ENCODE results near the gene CRACR2A. TPM values are rescaled to one million over a fixed set of nuclear protein-coding genes. Genes with fewer than 3 reads are reported as not detected.

CRACR2A gene, protein sequence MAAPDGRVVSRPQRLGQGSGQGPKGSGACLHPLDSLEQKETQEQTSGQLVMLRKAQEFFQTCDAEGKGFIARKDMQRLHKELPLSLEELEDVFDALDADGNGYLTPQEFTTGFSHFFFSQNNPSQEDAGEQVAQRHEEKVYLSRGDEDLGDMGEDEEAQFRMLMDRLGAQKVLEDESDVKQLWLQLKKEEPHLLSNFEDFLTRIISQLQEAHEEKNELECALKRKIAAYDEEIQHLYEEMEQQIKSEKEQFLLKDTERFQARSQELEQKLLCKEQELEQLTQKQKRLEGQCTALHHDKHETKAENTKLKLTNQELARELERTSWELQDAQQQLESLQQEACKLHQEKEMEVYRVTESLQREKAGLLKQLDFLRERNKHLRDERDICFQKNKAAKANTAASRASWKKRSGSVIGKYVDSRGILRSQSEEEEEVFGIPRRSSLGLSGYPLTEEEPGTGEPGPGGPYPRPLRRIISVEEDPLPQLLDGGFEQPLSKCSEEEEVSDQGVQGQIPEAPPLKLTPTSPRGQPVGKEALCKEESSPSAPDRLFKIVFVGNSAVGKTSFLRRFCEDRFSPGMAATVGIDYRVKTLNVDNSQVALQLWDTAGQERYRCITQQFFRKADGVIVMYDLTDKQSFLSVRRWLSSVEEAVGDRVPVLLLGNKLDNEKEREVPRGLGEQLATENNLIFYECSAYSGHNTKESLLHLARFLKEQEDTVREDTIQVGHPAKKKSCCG
- 10 to 100 TPM; 24.5 to 26.0 TPM for total RNA-seq

DNA sequence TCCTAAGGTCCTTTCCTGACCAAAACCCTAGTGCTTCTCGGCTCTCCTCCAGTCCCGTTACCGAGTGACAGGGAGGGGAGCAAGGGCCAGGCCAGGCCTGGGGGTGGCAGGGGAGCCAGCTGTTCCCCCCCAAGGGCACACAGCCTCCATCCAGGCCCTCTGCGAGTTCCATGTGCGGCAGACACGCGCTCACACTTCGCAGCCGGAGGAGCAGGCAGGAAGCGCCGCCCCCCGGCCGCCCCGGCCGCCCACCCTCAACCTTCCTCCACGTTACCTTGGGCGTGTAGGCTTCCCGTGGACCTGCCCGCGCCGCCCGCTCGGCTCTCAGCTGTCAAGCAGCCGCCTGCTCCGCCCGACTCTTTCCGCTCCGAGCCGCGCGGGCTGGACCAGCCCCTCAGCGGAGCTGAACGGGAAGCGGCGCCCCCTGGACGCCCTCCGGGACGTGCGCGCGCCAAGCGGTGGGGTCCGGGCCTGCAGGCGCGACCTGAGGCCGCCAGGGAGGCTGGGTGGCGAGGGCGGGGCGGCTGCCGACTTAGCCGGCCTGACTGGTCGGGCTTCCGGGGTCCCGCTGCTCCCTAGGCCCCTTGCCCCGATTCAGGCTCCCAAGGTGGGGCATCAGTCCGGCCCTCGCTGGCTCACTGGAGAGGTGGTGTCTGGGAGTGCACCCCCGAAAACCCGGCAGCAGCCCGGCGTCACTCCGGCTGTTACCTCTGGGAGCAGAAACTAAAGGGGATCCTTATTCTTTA is at the start of gene CRACR2A:
Gene CRACR2A (minus strand): TSS at position 369 of the 746 bp plus-strand sequence. CDS start 56,110 bp downstream, outside the sequence.
- Mint-ChIP-seq H3K27me3 (no peaks in the 10 kb centered on the region), H3K9me3 (no peaks in the 10 kb centered on the region), H3K36me3 (peaks cover 31% of the 10 kb centered on the region), H3K27ac (peak within 1 kb of the TSS; percentile 97), H3K4me3 (peak within 1 kb of the TSS; percentile 99), H3K4me1 (peaks cover 45% of the 10 kb centered on the region)
- DNase-seq: peak; percentile 94

DNA sequence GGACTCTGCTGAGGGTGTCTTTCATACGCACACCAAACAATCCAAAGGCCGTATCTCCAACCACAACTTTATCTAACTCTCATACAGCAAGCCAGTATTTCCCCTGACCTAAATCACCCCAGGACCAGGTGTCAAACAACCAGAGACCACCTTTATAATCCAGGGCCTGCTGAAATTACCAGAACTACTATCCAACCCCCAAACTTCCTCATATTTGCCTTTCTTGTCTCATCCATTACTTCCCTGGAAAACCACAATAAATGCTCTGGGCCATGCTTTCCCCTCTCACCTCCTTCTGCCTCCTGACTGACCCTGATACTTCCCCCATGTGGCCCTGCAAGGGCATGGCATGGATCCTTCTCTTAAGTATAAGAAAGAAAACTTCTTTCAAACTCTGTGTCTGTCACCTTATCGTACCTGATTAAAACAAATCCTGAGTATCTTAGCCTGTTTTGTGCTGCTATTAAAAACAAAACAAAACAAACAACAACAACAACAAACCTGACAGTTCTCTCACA is 44.7 kb upstream of the CRACR2A start:
- Mint-ChIP-seq H3K27me3 (no peaks in the 10 kb centered on the region), H3K9me3 (no peaks in the 10 kb centered on the region), H3K4me3 (no peak overlapping the region), H3K36me3 (no peaks in the 10 kb centered on the region), H3K27ac (no peak overlapping the region), H3K4me1 (peaks cover 6% of the 10 kb centered on the region)
- no peak for DNase-seq

DNA sequence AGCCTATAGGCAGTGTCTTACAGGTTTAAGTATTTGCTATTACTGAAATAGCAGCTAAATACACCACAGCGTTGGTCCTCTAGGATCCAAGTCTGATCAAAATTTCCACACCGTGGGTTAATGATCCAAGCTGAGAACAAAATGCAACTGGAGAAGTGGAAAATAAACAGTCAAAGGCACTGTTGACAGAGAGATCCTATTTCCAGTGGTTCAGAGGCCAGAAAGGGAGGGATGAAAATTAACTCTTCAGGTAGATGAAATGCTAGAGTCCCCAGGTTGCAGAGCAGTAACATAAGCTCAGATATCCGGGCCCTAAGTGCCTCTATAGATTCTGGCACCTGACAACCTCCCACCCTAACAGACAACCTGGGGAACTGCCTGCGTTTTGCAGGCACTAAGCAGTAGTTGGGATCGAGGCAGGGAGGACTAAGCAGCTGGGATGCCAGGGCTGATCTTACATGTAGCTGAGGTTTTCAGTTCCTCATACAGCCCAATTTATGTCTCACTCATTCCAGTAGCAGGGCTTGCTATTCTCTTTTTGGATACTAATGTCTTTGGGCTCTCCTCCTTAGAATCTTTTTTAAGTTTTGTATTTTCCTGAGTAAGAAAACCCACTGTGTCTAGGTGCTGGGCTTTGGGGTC is 42.7 kb upstream of the CRACR2A start:
- DNase-seq: no peak
- H3K27ac Mint-ChIP-seq: no peak overlapping the region
- no peak overlapping the region for H3K4me3 Mint-ChIP-seq
- no peaks in the 10 kb centered on the region for H3K9me3 Mint-ChIP-seq
- peaks cover 6% of the 10 kb centered on the region for H3K4me1 Mint-ChIP-seq
- no peaks in the 10 kb centered on the region for H3K36me3 Mint-ChIP-seq
- no peaks in the 10 kb centered on the region for H3K27me3 Mint-ChIP-seq

DNA sequence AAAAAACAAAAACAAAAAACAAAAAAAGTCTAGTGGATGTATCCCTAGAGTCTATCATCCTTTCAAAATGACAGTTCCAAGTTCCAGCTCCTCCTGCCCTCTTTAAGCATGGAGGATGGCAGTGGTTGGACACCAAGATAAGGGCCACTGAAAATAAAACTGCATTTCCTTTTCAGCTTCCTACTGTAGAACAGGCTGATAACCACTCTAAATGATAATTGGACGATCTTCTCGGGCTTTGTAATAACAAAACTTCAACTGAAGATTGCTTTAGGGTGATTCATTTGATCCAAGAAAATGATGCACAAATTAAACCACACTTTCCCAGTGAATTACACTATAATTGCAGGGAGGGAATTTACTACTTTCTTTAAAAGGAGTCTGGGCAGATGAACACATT is 42.2 kb upstream of the CRACR2A start:
- Mint-ChIP-seq H3K4me3 (no peak overlapping the region), H3K27ac (no peak overlapping the region)

DNA sequence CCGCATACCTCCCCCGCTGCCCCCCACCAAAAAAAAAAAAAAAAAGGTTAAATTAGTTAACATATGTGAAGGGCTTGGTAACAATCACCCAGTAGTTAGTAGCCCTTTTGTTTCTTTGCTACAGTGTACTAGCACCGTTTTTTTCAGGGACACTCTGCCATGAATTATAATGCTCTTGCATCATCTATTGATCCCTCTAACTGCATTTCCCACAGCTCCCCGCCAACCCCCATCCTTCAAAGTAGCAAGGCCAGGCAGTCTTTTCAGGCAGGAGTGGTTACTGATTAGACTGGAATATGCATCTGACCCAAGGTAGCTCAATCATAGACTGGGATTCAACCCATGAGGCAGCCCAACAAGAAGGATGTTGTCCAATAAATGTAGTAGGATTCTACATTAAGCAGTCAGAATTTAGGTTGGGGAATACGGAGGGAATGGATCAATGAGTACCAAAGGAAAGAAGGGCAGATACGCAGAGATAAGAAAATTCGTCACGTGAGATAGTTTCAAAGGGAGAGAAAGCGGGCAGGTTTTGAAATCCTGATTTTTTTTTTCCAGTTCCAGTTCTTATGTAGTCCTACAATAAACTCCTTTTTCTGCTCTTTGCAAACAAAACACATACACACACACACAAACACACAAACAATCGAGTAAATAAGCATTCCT is 39.8 kb upstream of the CRACR2A start:
- Mint-ChIP-seq H3K27me3 (no peaks in the 10 kb centered on the region), H3K36me3 (peaks cover 8% of the 10 kb centered on the region), H3K27ac (no peak overlapping the region), H3K9me3 (no peaks in the 10 kb centered on the region), H3K4me3 (no peak overlapping the region), H3K4me1 (peaks cover 6% of the 10 kb centered on the region)
- no peak for DNase-seq

More for the DNA sequence above, 42.2 kb upstream of the CRACR2A start:
- H3K9me3 Mint-ChIP-seq: no peaks in the 10 kb centered on the region
- H3K4me1 Mint-ChIP-seq: peaks cover 6% of the 10 kb centered on the region
- H3K27me3 Mint-ChIP-seq: no peaks in the 10 kb centered on the region
- no peak for DNase-seq
- H3K36me3 Mint-ChIP-seq: no peaks in the 10 kb centered on the region

DNA sequence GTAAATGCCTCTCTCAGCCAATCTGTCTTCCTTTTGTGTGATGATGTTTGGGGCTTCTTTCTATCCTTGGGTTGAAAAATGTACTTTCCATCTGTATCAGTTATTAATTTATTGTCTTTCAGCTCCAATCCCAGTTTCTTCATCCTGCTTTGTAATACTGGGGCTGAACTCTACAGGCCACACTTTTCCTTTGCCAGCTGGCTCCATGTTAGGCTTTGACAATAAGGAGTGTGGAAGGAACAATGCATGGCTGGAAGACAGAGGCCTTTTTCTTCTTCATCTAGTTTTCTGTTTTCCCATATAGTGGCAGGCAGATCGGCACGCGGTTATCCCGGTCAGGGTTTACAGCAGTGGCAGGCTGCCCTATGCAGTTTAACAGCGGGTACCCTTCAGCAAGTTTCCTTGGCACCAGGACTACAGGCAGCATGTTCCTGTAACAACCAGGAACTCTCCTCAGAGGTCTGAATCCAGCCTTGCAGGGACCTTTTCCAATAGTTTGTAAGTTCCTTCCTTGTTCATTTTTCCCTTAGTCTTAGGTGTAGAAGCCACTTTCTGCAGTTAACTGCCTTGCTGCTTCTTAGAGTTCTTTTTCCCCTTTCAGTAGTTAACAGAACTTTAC is 38.5 kb upstream of the CRACR2A start:
- Mint-ChIP-seq H3K36me3 (peaks cover 21% of the 10 kb centered on the region), H3K4me3 (no peak overlapping the region), H3K4me1 (peaks cover 6% of the 10 kb centered on the region), H3K9me3 (peaks cover 2% of the 10 kb centered on the region), H3K27me3 (no peaks in the 10 kb centered on the region), H3K27ac (peak overlapping the region; percentile 14)
- DNase-seq: no peak

DNA sequence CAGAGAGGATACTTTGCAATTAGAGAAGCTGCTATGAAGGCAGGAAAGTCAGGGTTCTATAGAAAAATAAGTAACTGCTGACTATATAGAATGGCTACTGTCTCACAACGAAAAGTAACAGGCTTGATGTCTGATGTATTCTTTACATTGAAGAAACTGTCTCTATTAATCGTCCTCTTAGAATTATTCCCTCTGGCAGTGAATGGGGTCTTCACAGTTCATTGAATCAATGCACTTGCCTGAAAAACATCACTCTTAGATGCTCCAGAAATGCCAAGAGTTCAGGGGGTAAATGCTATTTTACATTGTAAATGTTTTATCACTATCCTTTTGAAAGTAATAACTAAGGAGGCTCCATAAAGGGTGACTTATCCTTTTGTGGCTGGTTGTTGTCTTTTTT is 37.7 kb upstream of the CRACR2A start:
- Mint-ChIP-seq H3K4me3 (no peak overlapping the region), H3K27me3 (no peaks in the 10 kb centered on the region), H3K4me1 (peaks cover 6% of the 10 kb centered on the region), H3K9me3 (peaks cover 2% of the 10 kb centered on the region), H3K36me3 (peaks cover 21% of the 10 kb centered on the region), H3K27ac (no peak overlapping the region)
- no peak for DNase-seq

DNA sequence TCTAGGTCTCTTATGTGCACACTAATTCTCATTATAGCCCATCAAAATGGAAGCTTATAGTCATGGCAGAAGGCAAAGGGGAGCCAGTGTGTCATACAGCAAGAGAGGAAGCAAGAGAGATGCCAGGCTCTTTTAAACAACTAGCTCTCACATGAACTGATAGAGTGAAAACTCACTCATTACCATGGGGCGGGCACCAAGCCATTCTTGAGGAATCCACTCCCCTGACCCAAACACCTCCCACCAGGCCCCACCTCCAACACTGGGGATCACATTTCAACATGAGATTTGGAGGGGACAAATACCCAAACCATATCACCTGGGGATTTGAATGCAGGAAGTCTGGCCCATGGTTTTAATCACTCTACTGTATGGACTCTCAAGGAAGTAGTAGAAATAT is 36.9 kb upstream of the CRACR2A start:
- no peak overlapping the region for H3K4me3 Mint-ChIP-seq
- no peak overlapping the region for H3K27ac Mint-ChIP-seq
- H3K9me3 Mint-ChIP-seq: peaks cover 2% of the 10 kb centered on the region
- no peaks in the 10 kb centered on the region for H3K4me1 Mint-ChIP-seq
- H3K36me3 Mint-ChIP-seq: peaks cover 21% of the 10 kb centered on the region
- H3K27me3 Mint-ChIP-seq: no peaks in the 10 kb centered on the region
- no peak for DNase-seq

DNA sequence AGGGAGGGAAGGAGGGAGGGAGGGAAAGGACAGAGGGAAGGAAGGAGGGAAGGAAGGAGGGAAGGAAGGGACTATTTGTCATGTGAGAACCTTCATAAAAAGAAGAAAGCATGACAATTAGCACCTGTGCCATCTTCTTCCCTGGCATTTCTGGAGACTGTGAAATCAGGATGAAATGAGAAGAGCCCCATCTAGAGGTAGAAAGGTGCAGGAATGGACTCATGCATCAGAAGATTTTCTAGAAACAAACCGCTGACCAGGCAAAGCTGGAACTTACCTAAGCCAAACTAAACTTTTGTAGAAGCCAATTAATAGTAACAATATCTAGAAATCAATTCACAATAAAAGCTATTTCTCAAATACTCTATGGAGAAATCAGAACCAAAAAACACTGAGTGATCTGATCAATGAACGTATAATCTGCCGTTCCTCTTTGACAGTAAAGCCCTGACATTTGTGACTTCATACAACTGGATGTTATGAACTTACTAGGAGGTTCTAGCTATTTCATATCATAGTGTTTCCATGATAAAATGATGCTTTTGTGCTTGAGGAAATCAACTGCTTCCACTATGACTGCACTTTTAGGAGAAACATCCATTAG is 24.4 kb upstream of the CRACR2A start:
- Mint-ChIP-seq H3K4me1 (peaks cover 2% of the 10 kb centered on the region), H3K4me3 (no peak overlapping the region), H3K27ac (no peak overlapping the region), H3K9me3 (no peaks in the 10 kb centered on the region), H3K27me3 (no peaks in the 10 kb centered on the region), H3K36me3 (peaks cover 2% of the 10 kb centered on the region)
- no peak for DNase-seq

DNA sequence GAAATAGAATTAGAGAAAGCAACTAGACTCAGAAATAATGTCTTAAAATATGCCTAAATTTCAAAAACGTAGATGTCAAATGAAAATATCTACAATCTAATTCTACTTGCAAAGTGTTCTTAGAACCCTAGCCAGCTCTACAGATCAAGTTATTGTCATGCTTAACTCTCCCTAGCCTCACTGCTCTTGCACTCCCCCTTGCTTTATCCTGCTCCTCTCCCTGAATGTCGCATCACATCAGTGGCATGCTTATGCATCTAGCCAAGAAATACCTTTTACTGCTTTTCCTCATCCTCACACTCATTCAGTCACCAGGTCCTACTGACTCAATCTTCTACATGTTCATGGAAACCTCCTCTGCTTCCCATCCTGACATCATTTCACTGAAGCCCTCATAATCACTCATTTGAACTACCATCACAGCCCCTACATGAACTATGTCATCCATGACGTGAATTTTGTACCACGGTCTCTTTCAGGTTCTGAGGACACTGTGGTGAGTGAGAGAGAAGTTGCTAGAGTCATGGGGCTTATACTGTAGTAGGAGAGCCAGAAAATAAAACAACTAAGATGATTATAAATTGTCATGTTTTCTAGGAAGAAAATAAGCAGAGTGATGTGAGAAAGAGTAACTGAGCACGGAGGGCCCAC is 22.6 kb upstream of the CRACR2A start:
- no peaks in the 10 kb centered on the region for H3K9me3 Mint-ChIP-seq

DNA sequence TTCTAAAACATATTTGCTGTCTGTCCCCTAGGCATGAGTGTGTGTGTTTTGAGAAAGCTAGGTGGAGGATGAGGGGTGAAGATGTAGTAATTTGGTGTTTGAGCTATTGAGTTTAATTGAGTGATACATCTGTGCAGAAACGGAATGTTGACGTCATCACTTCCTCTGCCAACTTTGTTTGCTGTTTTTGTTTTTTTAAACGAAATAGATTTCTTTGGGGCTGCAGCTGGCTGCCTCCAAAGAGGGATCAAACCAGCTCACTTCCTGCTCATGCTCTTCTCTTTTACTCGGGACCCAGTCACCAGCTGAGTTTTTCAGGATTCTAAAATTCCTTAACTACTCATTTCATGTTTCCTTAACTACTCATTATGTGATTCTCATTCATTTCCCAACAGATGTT is 19.5 kb upstream of the CRACR2A start:
- H3K36me3 Mint-ChIP-seq: peaks cover 2% of the 10 kb centered on the region
- peaks cover 4% of the 10 kb centered on the region for H3K4me1 Mint-ChIP-seq
- no peak overlapping the region for H3K27ac Mint-ChIP-seq
- no peak for DNase-seq
- H3K4me3 Mint-ChIP-seq: no peak overlapping the region
- no peaks in the 10 kb centered on the region for H3K9me3 Mint-ChIP-seq
- H3K27me3 Mint-ChIP-seq: no peaks in the 10 kb centered on the region

More for the DNA sequence above, 22.6 kb upstream of the CRACR2A start:
- no peak for DNase-seq
- Mint-ChIP-seq H3K27me3 (no peaks in the 10 kb centered on the region), H3K36me3 (peaks cover 2% of the 10 kb centered on the region), H3K27ac (no peak overlapping the region), H3K4me1 (peaks cover 4% of the 10 kb centered on the region), H3K4me3 (no peak overlapping the region)

DNA sequence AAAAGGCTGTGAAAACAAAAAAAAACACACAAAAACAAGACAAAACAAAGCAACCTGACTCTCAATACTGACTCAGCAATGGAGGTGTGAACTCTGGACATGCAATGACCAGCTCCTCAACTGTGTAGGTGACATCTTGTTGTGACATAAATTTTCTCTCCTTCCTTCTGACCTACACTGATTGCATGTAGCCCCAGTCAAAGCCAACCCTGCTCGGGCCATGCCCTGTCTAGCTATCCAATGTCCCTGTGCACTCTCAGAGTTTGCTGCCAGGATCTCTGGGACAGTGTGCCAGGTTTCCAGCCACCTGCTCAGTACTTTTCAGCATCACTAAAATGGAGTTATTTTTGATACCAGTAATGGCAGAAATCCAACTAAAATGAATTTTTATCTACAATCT is 18.9 kb upstream of the CRACR2A start:
- Mint-ChIP-seq H3K27ac (no peak overlapping the region), H3K36me3 (peaks cover 2% of the 10 kb centered on the region), H3K9me3 (no peaks in the 10 kb centered on the region), H3K4me3 (no peak overlapping the region), H3K4me1 (peaks cover 4% of the 10 kb centered on the region), H3K27me3 (no peaks in the 10 kb centered on the region)
- no peak for DNase-seq

DNA sequence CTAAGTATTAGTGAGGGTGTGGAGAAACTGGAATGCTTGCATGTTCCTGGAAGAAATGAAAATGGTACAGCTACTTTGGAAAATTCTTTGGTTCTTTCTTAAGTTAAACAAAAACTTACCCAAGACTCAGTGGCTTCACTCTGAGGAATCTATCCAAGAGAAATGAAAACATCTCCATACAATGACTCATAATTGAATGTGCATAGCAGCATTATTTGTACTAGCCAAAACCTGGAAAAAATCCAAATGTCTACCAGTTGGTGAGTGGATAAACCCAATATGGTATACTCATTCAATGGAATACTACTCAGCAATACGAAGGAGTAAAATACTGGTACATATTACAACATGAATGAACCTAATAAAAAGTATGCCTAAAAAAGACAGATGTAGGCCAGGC is 18.0 kb upstream of the CRACR2A start:
- H3K36me3 Mint-ChIP-seq: peaks cover 2% of the 10 kb centered on the region
- no peak for DNase-seq
- H3K9me3 Mint-ChIP-seq: no peaks in the 10 kb centered on the region
- no peak overlapping the region for H3K4me3 Mint-ChIP-seq
- no peak overlapping the region for H3K27ac Mint-ChIP-seq
- H3K27me3 Mint-ChIP-seq: no peaks in the 10 kb centered on the region
- H3K4me1 Mint-ChIP-seq: peaks cover 4% of the 10 kb centered on the region
